NCI-H1105 (cell line): ENCODE data around the gene RRP8.

ENCODE experiments used
- DNase-seq: peaks from one replicate; lab custom pipeline; 2025; lab: John Stamatoyannopoulos, UW

RRP8 gene

DNA sequence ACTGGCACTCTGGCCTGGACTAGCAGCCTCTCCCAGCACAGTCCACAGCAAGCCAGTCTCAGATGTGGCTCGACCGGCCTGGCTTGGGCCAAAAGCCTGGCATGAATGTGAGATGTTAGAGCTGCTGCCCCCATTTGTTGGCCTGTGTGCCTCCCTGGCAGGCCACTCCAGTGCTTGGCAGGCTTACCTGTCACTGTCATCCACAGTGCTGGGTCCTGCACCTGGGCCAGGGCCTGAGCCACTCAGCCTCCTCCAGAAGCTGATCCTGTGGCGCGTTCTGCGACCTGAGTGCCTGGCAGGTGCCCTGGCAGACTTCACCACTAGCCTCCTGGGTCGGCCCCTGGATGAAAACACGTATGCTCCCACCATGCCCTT lies 36.1 kb downstream of the RRP8 start:
- DNase-seq = no peak

GRCh38 chr11:6566704-6567370 lies 36.6 kb downstream of the RRP8 start:
- DNase-seq = no peak

GRCh38 chr11:6565988-6566703 lies 37.3 kb downstream of the RRP8 start:
- DNase-seq = no peak

DNA sequence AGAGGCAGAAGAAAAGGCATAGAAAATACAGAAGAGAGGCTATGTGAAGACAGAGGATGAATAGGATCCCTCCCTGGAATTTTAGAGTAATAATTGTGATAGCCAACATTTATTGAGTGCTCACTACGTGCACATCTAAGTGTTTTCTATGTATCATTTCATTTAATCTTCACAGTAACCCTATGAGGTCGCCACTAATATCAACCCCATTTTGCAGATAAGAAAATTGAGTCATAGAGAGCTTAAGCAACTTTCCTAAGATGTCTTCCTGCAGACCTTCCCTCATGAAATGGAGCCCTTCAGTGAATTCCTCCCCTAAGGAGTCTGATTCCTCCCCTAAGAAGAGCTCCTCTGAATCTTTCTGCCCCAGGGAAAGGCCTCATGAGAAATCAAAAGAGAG lies 38.1 kb downstream of the RRP8 start:
- no peak for DNase-seq

DNA sequence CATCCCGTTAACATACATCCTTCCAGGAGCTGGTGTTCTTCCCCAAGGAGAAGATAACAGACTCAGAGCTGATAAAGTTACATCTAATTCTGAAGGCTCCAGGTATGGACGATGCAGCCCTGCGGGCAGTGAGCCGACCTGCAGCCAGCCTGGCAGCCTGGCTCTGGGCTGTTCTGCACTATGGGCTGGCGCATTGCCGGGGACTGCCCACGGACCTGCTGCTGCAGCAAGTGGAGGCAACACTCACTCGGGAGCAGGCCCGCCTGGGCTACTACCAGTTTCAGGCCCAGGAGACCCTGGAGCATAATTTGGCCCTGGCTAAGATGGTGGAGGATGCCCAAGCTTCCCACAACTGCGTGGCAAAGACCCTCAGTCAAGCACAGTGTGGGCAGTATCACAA lies 39.7 kb downstream of the RRP8 start:
- no peak for DNase-seq

GRCh38 chr11:6563121-6563619 lies 40.2 kb downstream of the RRP8 start:
- no peak for DNase-seq

DNA sequence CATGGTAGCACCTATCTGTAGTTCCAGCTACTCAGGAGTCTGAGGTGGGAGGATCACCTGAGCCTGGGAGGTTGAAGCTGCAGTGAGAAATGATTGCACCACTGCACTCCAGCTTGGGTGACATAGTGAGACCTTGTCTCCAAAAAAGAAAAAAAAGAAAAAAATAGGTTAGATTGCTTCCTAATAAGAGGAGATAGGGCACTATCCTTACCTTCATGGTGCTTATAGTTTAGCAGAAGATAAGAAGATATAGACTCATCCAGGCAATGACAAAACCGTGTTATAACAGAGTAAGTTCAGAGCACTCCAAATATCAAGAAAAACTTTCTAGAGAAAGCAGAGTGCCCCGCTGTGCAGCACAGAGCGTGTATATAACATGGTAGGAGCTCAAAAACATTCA lies 42.1 kb downstream of the RRP8 start:
- no peak for DNase-seq

- no peak for DNase-seq
Measured at GRCh38 chr11:6559369-6559768, 44.0 kb downstream of the RRP8 start.

GRCh38 chr11:6557761-6558674 lies 45.4 kb downstream of the RRP8 start:
- no peak for DNase-seq

DNA sequence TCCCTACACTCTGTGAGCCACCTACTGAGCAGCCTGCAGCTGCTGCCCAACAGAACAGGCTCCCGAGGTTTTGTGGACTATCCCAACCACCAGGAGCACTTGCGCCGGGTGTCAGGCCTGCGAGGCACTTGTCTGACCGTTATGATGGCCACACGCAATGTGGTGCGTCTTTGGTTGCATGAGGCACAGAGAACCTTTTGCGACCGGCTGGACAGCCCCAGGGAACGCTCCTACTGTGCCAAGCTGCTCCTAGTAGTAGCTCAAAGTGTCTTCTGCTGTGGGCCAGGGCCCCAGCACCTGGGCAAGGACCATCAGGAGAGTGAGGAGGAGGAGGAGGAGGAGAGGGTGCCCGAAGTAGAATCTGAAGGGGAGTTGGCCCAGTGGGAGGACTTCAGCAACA lies 46.4 kb downstream of the RRP8 start:
- no peak for DNase-seq

GRCh38 chr11:6556139-6556949 lies 47.1 kb downstream of the RRP8 start:
- no peak for DNase-seq

DNA sequence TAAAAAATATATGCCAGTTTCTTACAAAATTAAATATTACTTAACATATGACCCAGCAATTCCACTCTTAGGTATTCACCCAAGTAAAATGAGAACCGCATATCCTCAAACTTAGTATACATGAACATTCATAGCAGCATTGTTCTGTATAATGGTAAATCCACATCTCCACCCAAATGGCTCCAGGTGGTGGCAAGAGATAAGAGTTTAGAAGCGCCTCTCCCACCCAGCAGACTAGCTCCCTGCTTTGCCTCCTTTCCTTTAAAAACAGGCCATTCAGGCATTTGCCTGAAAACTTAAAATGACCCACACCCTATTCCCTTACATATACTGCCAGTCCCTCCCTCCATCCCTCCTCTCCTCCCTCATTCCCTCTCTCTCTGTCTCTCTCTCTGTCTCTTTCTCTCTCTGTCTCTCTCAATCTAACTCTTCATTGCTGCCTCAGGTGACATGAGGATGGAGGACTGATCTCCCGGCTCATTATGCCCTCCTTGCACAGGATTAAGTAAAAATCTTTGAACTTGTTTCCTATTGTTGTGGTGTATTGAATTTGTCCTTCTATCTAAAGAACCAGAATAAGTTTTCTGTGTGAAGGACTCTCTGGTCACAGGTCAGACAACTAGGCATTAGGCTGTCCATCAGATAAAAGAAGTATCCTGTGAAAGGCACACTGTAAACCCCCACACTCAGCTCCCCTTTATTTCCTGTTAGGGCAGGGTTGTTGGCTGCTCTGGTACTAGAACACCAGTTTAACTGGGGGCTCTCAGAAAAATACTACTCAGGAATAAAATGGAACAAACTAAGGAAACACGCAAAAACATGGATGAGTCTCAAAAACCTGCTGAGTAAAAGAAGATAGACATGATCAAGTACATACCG lies 48.3 kb downstream of the RRP8 start:
- DNase-seq = no peak

DNA sequence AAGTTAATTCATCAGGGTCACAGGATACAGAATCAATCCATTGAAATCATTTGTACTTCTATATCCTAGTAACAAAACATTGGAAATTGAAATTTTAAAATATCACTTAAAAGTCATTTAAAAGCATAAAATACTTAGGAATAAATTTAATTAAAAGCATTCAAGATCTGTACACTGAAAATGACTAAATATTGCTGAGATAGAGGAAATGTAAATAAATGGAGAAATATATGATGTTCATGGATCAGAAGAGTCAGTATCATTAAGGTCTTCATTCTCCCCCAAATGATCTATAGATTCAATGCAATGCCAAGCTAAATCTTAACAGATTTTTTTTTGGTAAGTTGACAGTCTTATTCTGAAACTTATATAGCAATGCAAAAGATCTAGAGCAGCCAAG lies 49.8 kb downstream of the RRP8 start:
- no peak for DNase-seq

DNA sequence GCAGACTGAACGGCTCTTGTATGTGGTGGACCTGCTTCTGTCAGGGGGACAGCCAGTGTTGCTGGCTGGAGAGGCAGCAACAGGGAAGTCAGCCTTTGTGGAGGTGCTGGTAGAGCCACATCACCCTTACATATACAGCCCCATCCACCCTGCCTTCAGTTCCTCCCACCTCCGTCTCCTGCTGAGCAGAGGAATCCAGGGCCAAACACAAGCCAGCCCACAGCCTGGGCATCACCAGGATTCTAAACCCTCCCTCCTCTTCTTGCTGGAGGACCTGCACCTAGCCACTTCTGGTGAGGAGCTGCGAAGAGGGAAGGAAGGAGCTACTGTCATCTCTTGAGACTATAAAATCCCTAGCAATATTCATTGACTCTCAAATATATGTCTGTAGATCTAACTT lies 54.8 kb downstream of the RRP8 start:
- no peak for DNase-seq

DNA sequence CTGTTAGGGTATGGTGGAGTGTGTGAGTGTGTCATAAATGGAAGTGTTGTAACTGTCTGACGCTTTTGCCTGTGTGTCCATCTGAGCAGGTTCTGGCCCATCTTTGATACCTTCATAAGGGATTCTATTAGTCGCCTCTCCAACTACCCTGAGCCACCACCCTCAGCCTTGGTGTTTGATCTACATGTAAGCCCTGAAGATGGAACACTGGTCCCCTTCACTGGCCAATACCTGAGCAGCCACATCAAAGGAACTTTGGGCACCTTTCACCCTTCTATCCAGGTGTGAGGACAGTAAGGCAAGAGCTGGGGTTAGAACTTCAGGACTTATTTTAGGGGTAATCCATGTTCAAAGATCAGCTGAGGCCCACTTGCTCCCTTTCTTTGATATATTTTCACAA lies 55.3 kb downstream of the RRP8 start:
- DNase-seq = no peak

DNA sequence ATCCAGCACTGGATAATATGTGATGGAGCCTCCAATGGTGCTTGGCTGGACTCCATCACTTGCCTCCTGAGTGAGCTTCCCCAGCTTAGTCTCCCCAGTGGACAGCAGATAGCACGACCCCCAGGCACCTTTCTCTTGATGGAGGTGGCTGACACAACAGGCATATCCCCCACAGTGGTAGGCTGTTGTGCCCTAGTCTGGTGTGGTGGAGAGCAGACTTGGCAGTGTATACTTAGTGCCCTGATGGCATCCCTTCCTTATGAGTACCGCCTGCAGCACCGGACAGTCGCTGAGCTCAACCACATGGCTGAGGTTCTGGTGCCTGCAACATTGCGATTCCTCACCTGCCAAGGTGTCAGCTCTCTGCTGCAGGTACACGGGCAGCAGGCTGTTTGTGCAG lies 56.2 kb downstream of the RRP8 start:
- no peak for DNase-seq

GRCh38 chr11:6546735-6547134 lies 56.7 kb downstream of the RRP8 start:
- no peak for DNase-seq

DNA sequence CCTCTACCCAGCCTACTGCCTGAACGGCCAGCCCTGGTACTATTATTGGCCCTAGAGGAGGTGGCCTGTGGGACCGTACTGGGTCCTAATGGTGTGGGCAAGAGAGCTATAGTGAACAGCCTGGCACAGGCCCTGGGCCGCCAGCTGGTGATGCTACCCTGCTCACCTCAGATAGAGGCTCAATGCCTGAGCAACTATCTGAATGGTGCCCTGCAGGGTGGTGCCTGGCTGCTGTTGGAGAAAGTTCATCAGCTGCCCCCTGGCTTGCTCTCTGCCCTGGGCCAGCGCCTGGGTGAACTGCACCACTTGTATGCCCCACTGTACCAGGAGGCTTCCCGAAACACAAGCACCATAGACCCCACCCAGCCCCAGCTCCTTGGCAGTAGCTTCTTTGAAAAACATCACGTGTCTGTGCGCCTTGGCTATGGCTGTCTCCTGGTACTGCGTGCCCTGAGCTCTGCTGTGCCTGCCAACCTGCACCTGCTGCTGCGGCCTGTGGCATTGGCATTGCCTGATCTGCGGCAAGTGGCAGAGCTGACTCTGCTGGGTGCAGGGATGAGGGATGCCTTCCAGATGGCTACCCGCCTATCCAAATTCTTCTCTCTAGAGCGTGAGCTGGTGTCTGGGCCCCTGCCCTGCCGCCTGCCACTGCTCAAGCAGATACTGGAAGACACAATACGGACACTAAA lies 57.4 kb downstream of the RRP8 start:
- DNase-seq = no peak
